DOHH2 (cell line): ENCODE data around the gene NEK1.

Experiments used
- EZH2phosphoT487 ChIP-seq: fragments of 200-600 bp; sonication (generic); IDR thresholded peaks from 2 replicates; pipeline ENCODE4 v1.6.1; 2017; ENCODE audit warnings: borderline replicate concordance, mild to moderate bottlenecking, antibody characterized with exemption, low read length, moderate library complexity, mixed read lengths
- TF ChIP-seq, protein P1 (sequence below): fragments of 200-600 bp; sonication (generic); IDR thresholded peaks from one replicate; pipeline ENCODE4 v1.5.1; 2014; ENCODE audit warnings: antibody characterized with exemption, mild to moderate bottlenecking, low read depth, low read length; ENCODE audit not compliant: poor library complexity, severe bottlenecking

DNA sequence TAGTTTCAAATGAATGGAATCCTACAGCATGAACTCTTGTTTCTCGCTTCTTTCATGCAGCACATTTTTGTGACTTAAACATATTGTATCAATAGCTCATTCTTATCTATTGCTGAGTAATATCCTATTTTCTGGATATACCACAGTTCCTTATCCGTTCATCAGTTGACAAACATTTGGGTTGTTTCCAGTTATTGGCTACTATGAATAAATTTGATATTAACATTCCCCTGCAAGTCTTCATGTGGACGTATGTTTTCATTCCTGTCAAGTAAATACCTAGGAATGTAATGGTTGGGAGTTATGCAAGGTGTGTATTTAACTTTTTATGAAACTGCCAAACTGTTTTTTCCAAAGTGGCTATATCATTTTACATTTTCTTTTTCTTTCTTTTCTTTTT, 227.6 kb downstream of the NEK1 start:
- TF ChIP-seq, protein P1, sequence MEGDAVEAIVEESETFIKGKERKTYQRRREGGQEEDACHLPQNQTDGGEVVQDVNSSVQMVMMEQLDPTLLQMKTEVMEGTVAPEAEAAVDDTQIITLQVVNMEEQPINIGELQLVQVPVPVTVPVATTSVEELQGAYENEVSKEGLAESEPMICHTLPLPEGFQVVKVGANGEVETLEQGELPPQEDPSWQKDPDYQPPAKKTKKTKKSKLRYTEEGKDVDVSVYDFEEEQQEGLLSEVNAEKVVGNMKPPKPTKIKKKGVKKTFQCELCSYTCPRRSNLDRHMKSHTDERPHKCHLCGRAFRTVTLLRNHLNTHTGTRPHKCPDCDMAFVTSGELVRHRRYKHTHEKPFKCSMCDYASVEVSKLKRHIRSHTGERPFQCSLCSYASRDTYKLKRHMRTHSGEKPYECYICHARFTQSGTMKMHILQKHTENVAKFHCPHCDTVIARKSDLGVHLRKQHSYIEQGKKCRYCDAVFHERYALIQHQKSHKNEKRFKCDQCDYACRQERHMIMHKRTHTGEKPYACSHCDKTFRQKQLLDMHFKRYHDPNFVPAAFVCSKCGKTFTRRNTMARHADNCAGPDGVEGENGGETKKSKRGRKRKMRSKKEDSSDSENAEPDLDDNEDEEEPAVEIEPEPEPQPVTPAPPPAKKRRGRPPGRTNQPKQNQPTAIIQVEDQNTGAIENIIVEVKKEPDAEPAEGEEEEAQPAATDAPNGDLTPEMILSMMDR: no peak
- no peak for TF ChIP-seq EZH2phosphoT487
